Activated gamma-delta T cell treated with anti-CD3 and anti-CD28 coated beads, Interleukin-2, amount 50 U/mL, for 16 hours (primary cell): ENCODE data around the gene BABAM2.

Experiments used
- DNase-seq: peaks from one replicate; pipeline ENCODE4 v3.0.0-alpha.2; 2020; ENCODE audit warnings: low read depth

The BABAM2 gene

DNA sequence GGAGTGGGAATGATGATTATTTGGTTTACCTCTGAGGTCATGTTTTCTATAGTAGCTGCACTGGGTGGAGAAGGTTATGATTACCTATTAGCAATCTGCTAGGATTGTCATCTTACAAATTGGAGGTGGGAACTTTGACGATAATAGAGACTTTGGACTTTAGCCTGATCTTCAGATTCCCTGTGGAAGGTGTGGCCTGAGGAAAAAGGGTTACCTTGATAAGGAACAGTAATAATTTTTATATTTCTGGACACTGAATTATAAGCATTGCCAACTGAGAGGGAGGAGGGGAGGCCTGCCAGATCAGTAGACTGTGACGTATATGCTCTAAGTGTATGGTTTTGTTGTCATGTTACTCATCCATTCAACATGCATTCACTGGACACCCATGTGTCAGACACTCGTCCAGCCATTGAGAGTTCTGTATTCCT, 318.7 kb downstream of the BABAM2 start:
- DNase-seq: no peak

DNA sequence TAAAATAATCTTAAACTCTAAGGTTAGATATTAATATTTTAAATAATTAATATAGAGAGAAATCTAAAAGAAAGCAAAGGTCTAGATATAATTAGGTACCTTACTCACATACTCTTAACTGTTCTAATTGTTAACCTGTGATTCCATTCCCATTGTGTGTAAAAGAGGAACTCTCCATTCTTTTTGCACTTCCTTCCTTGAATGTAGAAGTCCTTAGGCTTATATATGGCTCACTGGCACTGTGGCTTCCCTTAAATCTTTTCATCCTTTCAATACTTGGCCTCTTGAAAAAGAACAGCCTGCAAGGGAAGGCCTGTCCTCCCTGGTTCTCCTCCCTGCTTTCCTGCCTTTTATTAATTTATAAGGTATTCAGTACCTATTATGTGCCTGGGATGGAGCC, 319.3 kb downstream of the BABAM2 start:
- DNase-seq: no peak

- DNase-seq: no peak
Measured at GRCh38 chr2:28210535-28210934, 320.0 kb downstream of the BABAM2 start.

DNA sequence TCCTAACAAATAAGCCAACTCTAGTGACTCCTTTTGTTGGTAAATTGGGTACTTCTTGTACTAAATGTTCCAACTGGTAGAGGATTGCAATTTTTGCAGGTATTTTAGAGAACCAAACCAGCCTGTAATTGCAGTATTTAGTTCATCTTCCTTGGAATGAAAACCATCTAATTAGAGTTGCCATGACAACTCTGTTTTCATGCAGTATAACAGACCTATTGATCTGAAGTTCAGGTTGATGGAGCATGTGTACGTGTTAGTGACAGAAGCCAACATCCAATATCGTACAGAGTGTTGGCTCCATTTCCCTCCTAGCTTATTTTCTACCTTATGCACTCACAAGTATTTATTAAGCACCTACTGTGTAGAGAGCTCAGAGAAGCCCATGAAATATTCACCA, 325.8 kb downstream of the BABAM2 start:
- DNase-seq: no peak

- no peak for DNase-seq
Measured at GRCh38 chr2:28217042-28217740, 326.7 kb downstream of the BABAM2 start.

- DNase-seq: no peak
Measured at GRCh38 chr2:28219138-28219537, 328.6 kb downstream of the BABAM2 start.

DNA sequence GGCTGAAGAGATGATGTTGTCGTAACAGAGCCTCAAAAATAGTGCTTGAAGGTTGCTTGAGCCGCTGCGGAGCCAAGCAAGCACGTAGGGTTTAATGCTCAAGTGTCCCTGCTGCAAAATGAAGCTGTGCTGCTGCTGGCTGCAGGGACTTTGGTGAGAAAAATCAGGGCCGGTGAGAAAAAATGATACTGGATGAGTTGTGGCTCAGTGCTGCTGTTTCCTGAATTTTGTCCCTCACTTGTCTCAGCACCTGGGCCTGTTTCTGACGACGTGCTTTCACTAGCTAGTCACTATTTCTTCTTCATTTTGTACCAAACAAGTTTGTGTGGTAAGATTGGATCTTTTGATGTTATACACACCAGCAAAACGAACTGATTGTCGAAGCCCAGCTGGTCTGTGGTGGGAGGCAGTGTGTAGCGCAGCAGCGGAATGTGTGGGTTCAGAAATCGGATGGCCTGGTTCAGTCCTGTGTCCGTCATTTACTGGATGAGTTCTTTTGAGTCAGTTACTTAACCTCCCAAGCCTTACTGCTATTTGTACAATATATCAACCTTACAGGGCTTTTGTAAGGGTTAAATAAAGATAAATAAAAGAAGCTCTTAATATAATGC, 329.3 kb downstream of the BABAM2 start:
- no peak for DNase-seq

- DNase-seq: no peak
Measured at GRCh38 chr2:28224648-28225472, 334.3 kb downstream of the BABAM2 start.

DNA sequence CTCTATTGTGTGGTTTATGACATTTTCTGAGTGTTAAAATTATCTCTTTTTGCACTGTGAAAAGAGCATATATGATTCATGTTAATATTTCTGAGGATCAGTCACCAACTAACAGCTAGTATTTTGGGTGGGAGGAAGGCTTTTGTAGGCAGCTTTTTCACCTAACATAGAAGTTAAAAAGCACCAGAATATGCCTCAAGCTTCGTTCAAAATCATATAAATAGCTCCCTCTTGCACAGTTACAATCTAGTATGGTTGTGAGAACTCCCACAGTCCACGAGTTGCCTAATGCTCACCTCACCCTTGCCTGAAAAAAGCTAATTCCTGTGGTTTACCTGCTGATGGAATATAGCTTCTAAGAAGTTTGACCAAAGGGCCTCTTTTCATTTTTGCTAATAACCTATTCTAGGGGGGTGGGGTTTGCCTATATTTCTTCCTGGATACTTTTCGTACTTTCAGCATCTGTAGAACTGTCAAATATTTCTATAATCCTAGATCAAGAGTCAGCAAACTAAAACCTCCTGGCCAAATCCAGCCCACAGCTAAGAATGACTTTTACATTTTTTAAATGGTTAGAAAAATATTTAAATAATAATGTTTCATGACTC, 335.0 kb downstream of the BABAM2 start:
- DNase-seq: no peak

GRCh38 chr2:28226558-28226957, 336.0 kb downstream of the BABAM2 start:
- no peak for DNase-seq

DNA sequence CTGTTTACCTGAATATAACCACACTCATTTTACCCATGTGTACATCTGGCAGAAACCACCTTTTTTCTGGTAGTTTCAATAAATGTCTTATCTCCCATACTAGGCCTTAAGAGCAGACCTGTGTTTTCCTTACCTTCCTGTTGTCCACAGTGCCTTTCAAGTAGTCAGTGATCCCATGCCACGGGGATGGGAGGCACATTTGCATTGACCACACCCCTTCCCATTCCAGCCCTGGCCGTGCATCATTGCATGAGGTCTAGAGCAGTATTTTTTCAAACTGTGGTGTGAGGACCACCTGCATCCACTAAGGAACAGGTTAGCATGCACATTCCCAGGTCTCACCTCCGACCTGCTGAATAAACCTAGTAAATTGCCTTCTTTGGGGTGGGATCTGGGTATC, 337.0 kb downstream of the BABAM2 start:
- DNase-seq: no peak

GRCh38 chr2:28228434-28228995, 338.0 kb downstream of the BABAM2 start:
- no peak for DNase-seq

- DNase-seq: no peak
Measured at GRCh38 chr2:28231110-28231631, 340.6 kb downstream of the BABAM2 start.

DNA sequence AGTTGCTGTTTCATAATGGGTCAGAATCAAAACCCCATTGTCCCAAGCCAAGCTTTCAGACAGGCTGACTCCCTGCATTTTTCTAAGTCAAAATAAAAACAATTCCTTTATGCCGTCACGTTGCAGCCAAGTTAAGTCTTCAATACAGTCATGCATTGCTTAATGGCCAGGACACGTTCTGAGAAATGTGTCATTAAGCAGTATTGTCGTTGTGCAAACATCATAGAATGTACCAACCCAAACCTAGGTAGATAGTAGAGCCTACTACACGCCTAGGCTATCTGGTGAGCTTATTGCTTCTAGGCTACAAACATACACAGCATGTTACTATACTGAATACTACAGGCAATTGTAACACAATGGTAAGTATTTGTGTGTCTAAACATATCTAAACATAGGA, 341.8 kb downstream of the BABAM2 start:
- no peak for DNase-seq

GRCh38 chr2:28233164-28233676, 342.7 kb downstream of the BABAM2 start:
- no peak for DNase-seq

DNA sequence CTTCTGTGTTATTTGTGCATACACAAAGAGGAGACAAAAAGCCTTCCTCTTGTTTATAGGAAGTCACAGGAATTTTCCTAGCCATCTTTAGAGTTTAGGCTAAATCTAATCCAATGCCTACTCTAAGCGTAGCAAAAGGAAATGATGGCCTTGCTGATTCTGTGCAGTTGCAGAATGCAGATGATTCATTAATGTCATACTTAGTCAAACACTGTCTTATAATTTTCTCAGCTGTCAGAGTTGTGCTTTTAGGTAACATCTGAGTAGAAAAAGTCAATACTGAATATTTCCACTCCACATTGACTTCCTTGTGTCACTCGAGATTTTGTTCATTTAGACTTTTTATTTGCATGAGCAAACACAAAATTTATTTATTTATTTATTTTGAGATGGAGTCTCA, 344.3 kb downstream of the BABAM2 start:
- no peak for DNase-seq

DNA sequence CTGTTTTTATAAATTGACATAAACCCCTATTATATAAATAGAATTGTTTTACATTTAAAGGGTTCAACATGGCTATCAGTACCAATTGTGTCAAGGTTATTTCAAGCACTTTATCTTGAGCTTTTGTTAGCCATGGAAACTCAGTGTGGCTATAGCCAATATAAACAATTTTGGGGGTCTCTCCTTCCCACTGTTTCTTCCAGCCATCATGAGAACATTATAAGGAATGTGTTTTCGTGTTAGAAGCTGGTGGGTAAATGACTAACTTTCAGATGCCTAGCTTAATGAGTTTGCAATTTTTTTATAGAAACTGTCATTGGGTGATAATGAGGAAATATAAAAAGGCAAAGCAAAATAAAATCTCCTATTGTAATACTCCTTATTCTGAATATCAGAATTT, 348.7 kb downstream of the BABAM2 start:
- DNase-seq: no peak

DNA sequence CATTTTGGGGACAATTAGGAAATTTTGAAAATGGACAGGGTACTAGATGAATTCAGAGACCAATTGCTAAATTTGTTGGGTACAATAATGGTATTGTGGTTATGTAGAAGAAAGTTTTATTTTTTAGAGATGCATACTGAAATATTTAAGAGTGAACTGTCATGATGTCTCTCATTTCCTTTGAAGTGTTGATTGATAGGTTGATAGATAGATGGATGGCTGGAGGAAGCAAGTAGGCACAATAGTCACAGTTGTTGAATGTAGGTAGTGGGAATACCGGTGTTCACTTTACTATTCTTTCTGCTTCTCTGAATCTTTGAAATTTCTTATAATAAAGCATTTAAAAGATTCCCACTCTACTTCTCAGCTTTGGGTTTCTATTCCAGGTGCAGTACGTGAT, 350.4 kb downstream of the BABAM2 start:
- DNase-seq: no peak

- DNase-seq: no peak
Measured at GRCh38 chr2:28247290-28247689, 356.8 kb downstream of the BABAM2 start.

DNA sequence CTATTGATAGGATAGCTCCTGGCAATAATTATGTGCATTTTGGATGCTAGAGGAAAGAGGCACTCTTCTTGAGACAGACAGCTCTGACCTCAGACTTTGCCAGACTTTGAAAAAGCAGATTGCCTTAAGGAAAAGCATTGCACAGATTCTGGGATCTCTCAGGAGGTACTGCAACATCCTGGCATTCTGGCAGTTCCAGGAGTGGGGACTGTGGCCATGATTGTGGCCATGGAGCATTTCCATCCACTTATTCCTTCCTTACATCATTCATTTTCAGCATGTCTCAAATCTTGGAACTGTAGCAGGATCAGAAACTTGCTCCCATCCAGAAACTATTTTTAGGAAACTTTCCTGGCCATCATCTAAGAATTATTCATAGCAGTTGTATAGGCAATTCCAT, 357.2 kb downstream of the BABAM2 start:
- DNase-seq: no peak

- no peak for DNase-seq
Measured at GRCh38 chr2:28248511-28248910, 358.0 kb downstream of the BABAM2 start.

- no peak for DNase-seq
Measured at GRCh38 chr2:28250006-28250405, 359.5 kb downstream of the BABAM2 start.
